HEK293 (cell line): Measurements from ENCODE around the gene RRP12.

Experiments
- FEZF1 ChIP-seq: fragments of 450-650 bp; formaldehyde crosslinking; IDR thresholded peaks from 2 replicates; pipeline ENCODE4 v1.5.1; 2016; ENCODE audit warnings: missing biosample characterization, missing genetic modification characterization
- HOXA7 ChIP-seq: sonication (generic); formaldehyde crosslinking; IDR thresholded peaks from 2 replicates; pipeline ENCODE4 v1.8.1; 2022; ENCODE audit warnings: missing genetic modification reagents, borderline replicate concordance
- KLF8 ChIP-seq: fragments of 450-650 bp; formaldehyde crosslinking; IDR thresholded peaks from 2 replicates; pipeline ENCODE4 v1.5.1; 2016; ENCODE audit warnings: missing biosample characterization, missing genetic modification characterization
- OSR2 ChIP-seq: fragments of 450-650 bp; formaldehyde crosslinking; IDR thresholded peaks from 2 replicates; pipeline ENCODE4 v1.5.1; 2016; ENCODE audit warnings: missing biosample characterization, missing genetic modification characterization
- PRDM6 ChIP-seq: fragments of 450-650 bp; formaldehyde crosslinking; IDR thresholded peaks from 2 replicates; pipeline ENCODE4 v1.5.1; 2017; ENCODE audit warnings: missing biosample characterization, missing genetic modification characterization
- SCRT2 ChIP-seq: fragments of 450-650 bp; formaldehyde crosslinking; IDR thresholded peaks from 2 replicates; pipeline ENCODE4 v1.5.1; 2016; ENCODE audit warnings: missing biosample characterization, missing genetic modification characterization
- SP3 ChIP-seq: fragments of 450-650 bp; formaldehyde crosslinking; IDR thresholded peaks from 2 replicates; pipeline ENCODE4 v1.5.1; 2016; ENCODE audit warnings: missing biosample characterization, missing genetic modification characterization
- TCF7L2 ChIP-seq: IDR thresholded peaks from 2 replicates; pipeline ENCODE4 v1.6.1; 2011; ENCODE audit warnings: low read depth, mild to moderate bottlenecking, inconsistent platforms, low read length, moderate library complexity, borderline replicate concordance
- TRIM28 ChIP-seq: IDR thresholded peaks from 2 replicates; pipeline ENCODE4 v1.6.1; 2011; ENCODE audit warnings: low read length, control low read depth, borderline replicate concordance
- YY1 ChIP-seq: fragments of 450-650 bp; formaldehyde crosslinking; IDR thresholded peaks from 2 replicates; pipeline ENCODE4 v1.5.1; 2018; ENCODE audit warnings: missing biosample characterization, missing genetic modification characterization
- ZBTB21 ChIP-seq: fragments of 450-650 bp; formaldehyde crosslinking; IDR thresholded peaks from 2 replicates; pipeline ENCODE4 v1.5.1; 2017; ENCODE audit warnings: missing biosample characterization, missing genetic modification characterization
- ZNF114 ChIP-seq: fragments of 450-650 bp; formaldehyde crosslinking; IDR thresholded peaks from 2 replicates; pipeline ENCODE4 v1.5.0; 2017; ENCODE audit warnings: missing biosample characterization, missing genetic modification characterization
- ZNF248 ChIP-seq: fragments of 450-650 bp; formaldehyde crosslinking; IDR thresholded peaks from 2 replicates; pipeline ENCODE4 v1.5.1; 2017; ENCODE audit warnings: missing biosample characterization, missing genetic modification characterization
- ZNF266 ChIP-seq: fragments of 450-650 bp; formaldehyde crosslinking; IDR thresholded peaks from 2 replicates; pipeline ENCODE4 v1.5.1; 2016; ENCODE audit warnings: missing biosample characterization, missing genetic modification characterization, low read depth
- ZNF302 ChIP-seq: fragments of 450-650 bp; formaldehyde crosslinking; IDR thresholded peaks from 2 replicates; pipeline ENCODE4 v1.5.1; 2016; ENCODE audit warnings: missing biosample characterization, missing genetic modification characterization, low read depth
- ZNF394 ChIP-seq: fragments of 450-650 bp; formaldehyde crosslinking; IDR thresholded peaks from 2 replicates; pipeline ENCODE4 v1.5.1; 2016; ENCODE audit warnings: missing biosample characterization, missing genetic modification characterization, mild to moderate bottlenecking, moderate library complexity, borderline replicate concordance
- ZNF416 ChIP-seq: fragments of 450-650 bp; formaldehyde crosslinking; IDR thresholded peaks from 2 replicates; pipeline ENCODE4 v1.5.1; 2016; ENCODE audit warnings: missing biosample characterization, missing genetic modification characterization
- ZNF501 ChIP-seq: fragments of 450-650 bp; formaldehyde crosslinking; IDR thresholded peaks from 2 replicates; pipeline ENCODE4 v1.5.1; 2016; ENCODE audit warnings: missing biosample characterization, missing genetic modification characterization
- ZNF513 ChIP-seq: fragments of 450-650 bp; IDR thresholded peaks from 2 replicates; pipeline ENCODE4 v1.5.1; 2018; ENCODE audit warnings: missing biosample characterization, missing genetic modification characterization
- ZNF560 ChIP-seq: fragments of 450-650 bp; formaldehyde crosslinking; IDR thresholded peaks from 2 replicates; pipeline ENCODE4 v1.5.1; 2017; ENCODE audit warnings: missing biosample characterization, missing genetic modification characterization, borderline replicate concordance
- ZNF571 ChIP-seq: fragments of 450-650 bp; formaldehyde crosslinking; IDR thresholded peaks from 2 replicates; pipeline ENCODE4 v1.5.0; 2017; ENCODE audit warnings: missing biosample characterization, missing genetic modification characterization
- ZNF623 ChIP-seq: fragments of 450-650 bp; formaldehyde crosslinking; IDR thresholded peaks from 2 replicates; pipeline ENCODE4 v1.5.1; 2016; ENCODE audit warnings: missing biosample characterization, missing genetic modification characterization
- ZNF626 ChIP-seq: fragments of 450-650 bp; sonication (Bioruptor Pico); formaldehyde crosslinking; IDR thresholded peaks from 2 replicates; pipeline ENCODE4 v1.5.1; 2018; ENCODE audit warnings: missing biosample characterization, missing genetic modification characterization, inconsistent platforms
- ZNF629 ChIP-seq: fragments of 450-650 bp; formaldehyde crosslinking; IDR thresholded peaks from 2 replicates; pipeline ENCODE4 v1.5.1; 2017; ENCODE audit warnings: missing biosample characterization, missing genetic modification characterization
- ZNF704 ChIP-seq: fragments of 450-650 bp; formaldehyde crosslinking; IDR thresholded peaks from 2 replicates; pipeline ENCODE4 v1.5.1; 2016; ENCODE audit warnings: missing biosample characterization, missing genetic modification characterization
- ZSCAN5A ChIP-seq: fragments of 450-650 bp; formaldehyde crosslinking; IDR thresholded peaks from 2 replicates; pipeline ENCODE4 v1.5.1; 2016; ENCODE audit warnings: missing biosample characterization, missing genetic modification characterization
- TF ChIP-seq, protein P1 (sequence below): fragments of 450-650 bp; formaldehyde crosslinking; IDR thresholded peaks from 2 replicates; pipeline ENCODE4 v1.5.1; 2017; ENCODE audit warnings: missing biosample characterization, missing genetic modification characterization
- TF ChIP-seq, protein P2 (sequence below): fragments of 450-650 bp; formaldehyde crosslinking; IDR thresholded peaks from 2 replicates; pipeline ENCODE4 v1.5.1; 2016; ENCODE audit warnings: missing biosample characterization, missing genetic modification characterization

RRP12 gene

DNA sequence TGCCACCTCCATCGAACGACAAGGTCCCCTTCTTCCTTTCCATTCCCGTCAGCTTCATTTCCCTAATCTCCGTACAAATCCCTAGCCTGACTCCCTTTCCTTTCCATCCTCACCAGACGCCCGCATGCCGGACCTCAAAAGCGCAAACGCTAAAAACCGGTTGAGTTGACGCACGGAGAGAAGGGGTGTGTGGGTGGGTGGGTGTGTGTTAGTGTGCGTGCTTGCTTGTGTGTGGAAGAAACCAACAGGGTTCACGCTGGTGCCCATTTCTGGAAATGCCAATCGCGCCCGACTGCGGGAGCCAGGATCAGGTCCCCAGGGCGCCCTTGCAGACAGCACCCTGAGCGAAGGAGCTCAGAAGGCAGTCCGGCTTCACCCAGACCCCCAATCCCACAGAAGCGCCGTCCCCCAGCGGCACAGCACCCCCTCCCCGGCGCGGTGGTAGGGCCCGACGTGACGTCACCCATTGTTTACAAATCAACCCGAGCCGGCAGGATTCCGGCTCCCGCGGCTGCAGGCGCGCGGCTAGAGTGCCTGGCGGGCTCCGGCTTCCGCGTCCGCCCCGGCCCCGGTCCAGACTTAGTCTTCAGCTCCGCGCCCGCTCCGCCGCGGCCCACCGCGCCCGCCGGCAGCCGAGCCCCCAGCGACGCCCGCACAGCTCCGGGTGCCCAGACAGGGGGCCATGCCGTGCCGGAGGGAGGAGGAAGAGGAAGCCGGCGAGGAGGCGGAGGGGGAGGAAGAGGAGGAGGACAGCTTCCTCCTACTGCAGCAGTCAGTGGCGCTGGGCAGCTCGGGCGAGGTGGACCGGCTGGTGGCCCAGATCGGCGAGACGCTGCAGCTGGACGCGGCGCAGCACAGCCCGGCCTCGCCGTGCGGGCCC, 82.1 kb downstream of the RRP12 start, which contains the start of gene FRAT1 (continued):
- TF ChIP-seq ZNF571 = no peak
- TF ChIP-seq HOXA7 (CRISPR knock-in tag) = no peak
- no peak for TF ChIP-seq TRIM28
- no peak for TF ChIP-seq ZNF248
- no peak for TF ChIP-seq ZNF626 (tag by site-specific recombination)
- peak; percentile 97 for TF ChIP-seq ZNF513 (tag by site-specific recombination)
- TF ChIP-seq, protein P1, sequence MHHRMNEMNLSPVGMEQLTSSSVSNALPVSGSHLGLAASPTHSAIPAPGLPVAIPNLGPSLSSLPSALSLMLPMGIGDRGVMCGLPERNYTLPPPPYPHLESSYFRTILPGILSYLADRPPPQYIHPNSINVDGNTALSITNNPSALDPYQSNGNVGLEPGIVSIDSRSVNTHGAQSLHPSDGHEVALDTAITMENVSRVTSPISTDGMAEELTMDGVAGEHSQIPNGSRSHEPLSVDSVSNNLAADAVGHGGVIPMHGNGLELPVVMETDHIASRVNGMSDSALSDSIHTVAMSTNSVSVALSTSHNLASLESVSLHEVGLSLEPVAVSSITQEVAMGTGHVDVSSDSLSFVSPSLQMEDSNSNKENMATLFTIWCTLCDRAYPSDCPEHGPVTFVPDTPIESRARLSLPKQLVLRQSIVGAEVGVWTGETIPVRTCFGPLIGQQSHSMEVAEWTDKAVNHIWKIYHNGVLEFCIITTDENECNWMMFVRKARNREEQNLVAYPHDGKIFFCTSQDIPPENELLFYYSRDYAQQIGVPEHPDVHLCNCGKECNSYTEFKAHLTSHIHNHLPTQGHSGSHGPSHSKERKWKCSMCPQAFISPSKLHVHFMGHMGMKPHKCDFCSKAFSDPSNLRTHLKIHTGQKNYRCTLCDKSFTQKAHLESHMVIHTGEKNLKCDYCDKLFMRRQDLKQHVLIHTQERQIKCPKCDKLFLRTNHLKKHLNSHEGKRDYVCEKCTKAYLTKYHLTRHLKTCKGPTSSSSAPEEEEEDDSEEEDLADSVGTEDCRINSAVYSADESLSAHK (tag by site-specific recombination) = no peak
- peak; percentile 52; the same call in 1 of the 2 replicates for TF ChIP-seq SCRT2 (tag by site-specific recombination)
- no peak for TF ChIP-seq ZNF623 (tag by site-specific recombination)
- peak; percentile 61 for TF ChIP-seq FEZF1
- no peak; the same call in 1 of the 2 replicates for TF ChIP-seq PRDM6 (tag by site-specific recombination)
- TF ChIP-seq, protein P2, sequence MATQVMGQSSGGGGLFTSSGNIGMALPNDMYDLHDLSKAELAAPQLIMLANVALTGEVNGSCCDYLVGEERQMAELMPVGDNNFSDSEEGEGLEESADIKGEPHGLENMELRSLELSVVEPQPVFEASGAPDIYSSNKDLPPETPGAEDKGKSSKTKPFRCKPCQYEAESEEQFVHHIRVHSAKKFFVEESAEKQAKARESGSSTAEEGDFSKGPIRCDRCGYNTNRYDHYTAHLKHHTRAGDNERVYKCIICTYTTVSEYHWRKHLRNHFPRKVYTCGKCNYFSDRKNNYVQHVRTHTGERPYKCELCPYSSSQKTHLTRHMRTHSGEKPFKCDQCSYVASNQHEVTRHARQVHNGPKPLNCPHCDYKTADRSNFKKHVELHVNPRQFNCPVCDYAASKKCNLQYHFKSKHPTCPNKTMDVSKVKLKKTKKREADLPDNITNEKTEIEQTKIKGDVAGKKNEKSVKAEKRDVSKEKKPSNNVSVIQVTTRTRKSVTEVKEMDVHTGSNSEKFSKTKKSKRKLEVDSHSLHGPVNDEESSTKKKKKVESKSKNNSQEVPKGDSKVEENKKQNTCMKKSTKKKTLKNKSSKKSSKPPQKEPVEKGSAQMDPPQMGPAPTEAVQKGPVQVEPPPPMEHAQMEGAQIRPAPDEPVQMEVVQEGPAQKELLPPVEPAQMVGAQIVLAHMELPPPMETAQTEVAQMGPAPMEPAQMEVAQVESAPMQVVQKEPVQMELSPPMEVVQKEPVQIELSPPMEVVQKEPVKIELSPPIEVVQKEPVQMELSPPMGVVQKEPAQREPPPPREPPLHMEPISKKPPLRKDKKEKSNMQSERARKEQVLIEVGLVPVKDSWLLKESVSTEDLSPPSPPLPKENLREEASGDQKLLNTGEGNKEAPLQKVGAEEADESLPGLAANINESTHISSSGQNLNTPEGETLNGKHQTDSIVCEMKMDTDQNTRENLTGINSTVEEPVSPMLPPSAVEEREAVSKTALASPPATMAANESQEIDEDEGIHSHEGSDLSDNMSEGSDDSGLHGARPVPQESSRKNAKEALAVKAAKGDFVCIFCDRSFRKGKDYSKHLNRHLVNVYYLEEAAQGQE (tag by site-specific recombination) = no peak
- peak; percentile 74 for TF ChIP-seq SP3 (tag by site-specific recombination)
- TF ChIP-seq ZNF394 (tag by site-specific recombination) = peak; percentile 76
- peak; percentile 95 for TF ChIP-seq ZNF629 (tag by site-specific recombination)
- TF ChIP-seq ZSCAN5A (tag by site-specific recombination) = peak; percentile 66; the same call in 1 of the 2 replicates
- no peak for TF ChIP-seq ZNF114 (tag by site-specific recombination)
- peak; percentile 39; the same call in 1 of the 2 replicates for TF ChIP-seq YY1 (tag by site-specific recombination)
- no peak for TF ChIP-seq TCF7L2
- no peak for TF ChIP-seq ZNF302 (tag by site-specific recombination)
- peak; percentile 74 for TF ChIP-seq OSR2 (tag by site-specific recombination)
- TF ChIP-seq ZNF704 = 0 out of 2 replicates have a peak, but pooled peaks have one; percentile 16
- peak; percentile 92 for TF ChIP-seq ZBTB21 (tag by site-specific recombination)
- peak; percentile 94 for TF ChIP-seq ZNF501 (tag by site-specific recombination)
- TF ChIP-seq KLF8 (tag by site-specific recombination) = peak; percentile 93
- no peak for TF ChIP-seq ZNF266
- no peak for TF ChIP-seq ZNF560 (tag by site-specific recombination)
- TF ChIP-seq ZNF416 = no peak
